ENCODE results near the gene ATP1A4. TPM values are rescaled to one million over a fixed set of nuclear protein-coding genes. Genes with fewer than 3 reads are reported as not detected.

Gene ATP1A4
- polyA plus RNA-seq, 3 donors = 1.00 to 16.0 TPM; not detected in 1

DNA sequence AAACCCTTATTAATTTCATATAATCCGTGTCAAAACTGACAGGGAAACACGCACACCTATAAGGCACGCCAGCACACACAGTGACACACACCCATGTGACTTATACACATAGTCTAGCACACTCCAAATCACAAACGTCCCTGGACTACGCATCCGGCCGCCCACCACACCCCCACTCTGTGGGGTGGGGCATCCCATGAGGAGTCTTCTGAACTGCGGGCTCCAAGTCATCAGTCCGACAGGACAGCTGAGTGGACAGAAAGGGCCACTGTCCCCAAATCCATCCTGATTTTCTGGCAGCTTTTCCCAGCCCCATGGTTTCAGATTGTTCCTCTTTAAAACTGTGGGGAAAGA, 54.6 kb downstream of the ATP1A4 start:
- H3K79me2 ChIP-seq (ENCODE audit: insufficient read depth, low read length) = peaks cover 3% of the 10 kb centered on the region
- H3K36me3 ChIP-seq (replicated peaks in 1 of 2; ENCODE audit: control insufficient read depth in 1 of 2, insufficient read depth in 2 of 2, low read length in 2 of 2) = peaks cover 13 to 38% of the 10 kb centered on the region in 2 donors
- peak overlapping the region; percentile 88 for H2AFZ ChIP-seq (ENCODE audit: insufficient read depth, low read depth, low read length, poor library complexity, severe bottlenecking)
- peak overlapping the region in 1 of 2 donors; percentile 95 for H3K27ac ChIP-seq (ENCODE audit: low read depth in 1 of 2, low read length in 2 of 2)
- WGBS (ENCODE audit: insufficient coverage) = 20% methylated on average over 1 of the region's 9 CpGs
- Mint-ChIP-seq H3K36me3 (peaks cover 34 to 40% of the 10 kb centered on the region in 2 donors), H3K4me3 (peak overlapping the region; percentile 94 to 97), H3K27me3 (ENCODE audit: low read depth in 3 of 3) (peaks cover 0 to 3% (median 0%) of the 10 kb centered on the region in 3 donors), H3K9me3 (no peaks in the 10 kb centered on the region), H3K27ac (peak overlapping the region in 5 of 7 donors; percentile 35 to 92 (median 73)), H3K4me1 (peaks cover 43% of the 10 kb centered on the region)
- H3K4me3 ChIP-seq (replicated peaks in 1 of 3; ENCODE audit: low read depth in 2 of 3, low read length in 3 of 3) = peak overlapping the region; percentile 57 to 90 (median 86)
- peaks cover 46% of the 10 kb centered on the region for H4K20me1 ChIP-seq (ENCODE audit: insufficient read depth, low read length)
- H3K27me3 ChIP-seq (ENCODE audit: control insufficient read depth in 2 of 2, insufficient read depth in 2 of 2, low read length in 2 of 2) = no peaks in the 10 kb centered on the region
- peak; percentile 34 to 64 (median 41) for DNase-seq
- no peaks in the 10 kb centered on the region for H3K9me3 ChIP-seq (replicated peaks in 1 of 2; ENCODE audit: control insufficient read depth in 1 of 2, insufficient read depth in 1 of 2, low read length in 2 of 2)
- TF ChIP-seq, protein P1, sequence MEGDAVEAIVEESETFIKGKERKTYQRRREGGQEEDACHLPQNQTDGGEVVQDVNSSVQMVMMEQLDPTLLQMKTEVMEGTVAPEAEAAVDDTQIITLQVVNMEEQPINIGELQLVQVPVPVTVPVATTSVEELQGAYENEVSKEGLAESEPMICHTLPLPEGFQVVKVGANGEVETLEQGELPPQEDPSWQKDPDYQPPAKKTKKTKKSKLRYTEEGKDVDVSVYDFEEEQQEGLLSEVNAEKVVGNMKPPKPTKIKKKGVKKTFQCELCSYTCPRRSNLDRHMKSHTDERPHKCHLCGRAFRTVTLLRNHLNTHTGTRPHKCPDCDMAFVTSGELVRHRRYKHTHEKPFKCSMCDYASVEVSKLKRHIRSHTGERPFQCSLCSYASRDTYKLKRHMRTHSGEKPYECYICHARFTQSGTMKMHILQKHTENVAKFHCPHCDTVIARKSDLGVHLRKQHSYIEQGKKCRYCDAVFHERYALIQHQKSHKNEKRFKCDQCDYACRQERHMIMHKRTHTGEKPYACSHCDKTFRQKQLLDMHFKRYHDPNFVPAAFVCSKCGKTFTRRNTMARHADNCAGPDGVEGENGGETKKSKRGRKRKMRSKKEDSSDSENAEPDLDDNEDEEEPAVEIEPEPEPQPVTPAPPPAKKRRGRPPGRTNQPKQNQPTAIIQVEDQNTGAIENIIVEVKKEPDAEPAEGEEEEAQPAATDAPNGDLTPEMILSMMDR (IDR thresholded peaks at IDR 0.05) = no peak
- H3K9ac ChIP-seq (ENCODE audit: insufficient read depth, low read length, poor library complexity, severe bottlenecking) = peak overlapping the region; percentile 92
- H3K4me2 ChIP-seq (replicated peaks; ENCODE audit: extremely low read depth, low read length, poor library complexity, severe bottlenecking) = peak overlapping the region; percentile 92
- intact Hi-C loops (cut with micrococcal nuclease) = loop anchor here in 1 of 2 donors (5.0 kb wide), 1 partner anchor 109 kb away; the partner anchor contains the start of gene IGSF8
- H3K4me1 ChIP-seq (ENCODE audit: control insufficient read depth in 1 of 2, insufficient read depth in 2 of 2, low read length in 2 of 2) = peaks cover 29 to 36% of the 10 kb centered on the region in 2 donors

DNA sequence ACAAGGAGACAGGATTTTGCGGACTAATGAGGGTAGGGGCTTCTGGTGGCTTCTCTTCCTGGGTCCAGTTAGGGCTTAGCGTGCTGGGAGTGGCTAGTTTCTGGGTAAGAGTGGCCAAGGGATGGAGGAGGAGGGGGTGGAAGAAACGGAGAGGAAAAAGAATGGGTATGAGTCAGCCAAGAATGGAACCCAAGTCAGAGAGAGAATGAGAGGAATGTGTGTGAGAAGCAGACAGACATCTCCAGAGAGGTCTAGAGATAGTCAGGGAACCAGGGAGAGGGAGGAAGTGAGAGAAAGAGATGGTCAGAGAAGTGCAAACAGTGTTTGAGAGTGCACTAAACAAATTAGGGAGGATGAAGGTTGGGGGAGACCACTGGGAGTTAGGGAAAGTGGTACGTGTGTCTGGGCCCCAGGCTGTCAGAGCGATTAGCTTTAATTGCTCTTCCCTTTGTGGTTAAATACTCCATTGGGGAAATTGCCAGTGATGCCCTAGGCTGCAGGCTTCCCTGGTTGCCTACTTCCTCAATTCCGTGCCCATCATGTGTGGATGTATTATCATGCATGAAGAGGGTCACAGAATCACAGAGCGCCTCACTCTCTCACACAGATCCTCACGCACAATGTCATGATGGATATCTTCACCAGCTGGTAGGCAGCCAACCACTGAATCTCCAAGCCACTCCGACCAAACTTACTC, 55.2 kb downstream of the ATP1A4 start:
- Histone ChIP-seq H3K9me3 (replicated peaks in 1 of 2; ENCODE audit: control insufficient read depth in 1 of 2, insufficient read depth in 1 of 2, low read length in 2 of 2) (no peaks in the 10 kb centered on the region), H3K4me2 (replicated peaks; ENCODE audit: extremely low read depth, low read length, poor library complexity, severe bottlenecking) (peak overlapping the region; percentile 92), H3K9ac (ENCODE audit: insufficient read depth, low read length, poor library complexity, severe bottlenecking) (no peak overlapping the region), H3K79me2 (ENCODE audit: insufficient read depth, low read length) (peaks cover 3% of the 10 kb centered on the region), H4K20me1 (ENCODE audit: insufficient read depth, low read length) (peaks cover 51% of the 10 kb centered on the region), H3K27ac (ENCODE audit: low read depth in 1 of 2, low read length in 2 of 2) (peak overlapping the region in 1 of 2 donors; percentile 95), H3K27me3 (ENCODE audit: control insufficient read depth in 2 of 2, insufficient read depth in 2 of 2, low read length in 2 of 2) (no peaks in the 10 kb centered on the region), H2AFZ (ENCODE audit: insufficient read depth, low read depth, low read length, poor library complexity, severe bottlenecking) (no peak overlapping the region), H3K4me1 (ENCODE audit: control insufficient read depth in 1 of 2, insufficient read depth in 2 of 2, low read length in 2 of 2) (peaks cover 29 to 36% of the 10 kb centered on the region in 2 donors), H3K4me3 (replicated peaks in 1 of 3; ENCODE audit: low read depth in 2 of 3, low read length in 3 of 3) (peak overlapping the region in 2 of 3 experiments; percentile 57 to 86), H3K36me3 (replicated peaks in 1 of 2; ENCODE audit: control insufficient read depth in 1 of 2, insufficient read depth in 2 of 2, low read length in 2 of 2) (peaks cover 19 to 43% of the 10 kb centered on the region in 2 donors)
- TF ChIP-seq, protein P1 (IDR thresholded peaks at IDR 0.05) = no peak
- Mint-ChIP-seq H3K4me1 (peaks cover 43% of the 10 kb centered on the region), H3K36me3 (peaks cover 37 to 46% of the 10 kb centered on the region in 2 donors), H3K9me3 (no peaks in the 10 kb centered on the region), H3K4me3 (peak overlapping the region; percentile 94 to 97), H3K27me3 (ENCODE audit: low read depth in 3 of 3) (peaks cover 0 to 3% (median 0%) of the 10 kb centered on the region in 3 donors), H3K27ac (peak overlapping the region; percentile 66 to 92 (median 85))
- peak; percentile 49 to 63 (median 62) for DNase-seq
- WGBS (ENCODE audit: insufficient coverage) = 81% methylated on average over 3 of the region's 9 CpGs
- intact Hi-C loops (cut with micrococcal nuclease) = loop anchor here in 1 of 2 donors (5.0 kb wide), 1 partner anchor 109 kb away; the partner anchor contains the start of gene IGSF8
